ENCODE measurements around the gene ABR.
A peak's percentile ranks its signal among the peaks of the same experiment; 100 is the strongest.
"Not testable (repeated sequence)": the region's sequence is repeated elsewhere in the genome, so short reads cannot be mapped to it uniquely, and the experiment has no call there.

Gene ABR

DNA sequence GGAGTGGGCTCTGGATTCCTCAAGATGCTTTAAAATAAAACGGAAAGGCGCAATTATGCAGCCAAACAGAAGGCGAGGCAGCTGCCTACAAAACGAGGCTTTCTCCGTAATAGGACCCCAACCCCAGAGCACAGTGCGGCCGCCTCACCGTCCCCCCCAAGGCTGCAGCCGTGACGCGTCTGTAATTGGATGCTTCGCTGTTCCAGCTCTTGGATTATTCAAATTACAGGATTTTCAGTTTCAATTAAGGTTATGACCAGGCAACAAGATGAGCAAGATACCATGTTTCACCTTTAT, 37.3 kb upstream of the ABR start:
- Histone ChIP-seq H3K27me3 (replicated peaks; ENCODE audit: control insufficient read depth, insufficient read depth, low read length) (peaks cover 30% of the 10 kb centered on the region), H3K36me3 (ENCODE audit: control insufficient read depth, insufficient read depth, low read length, severe bottlenecking) (no peaks in the 10 kb centered on the region), H3K9me3 (ENCODE audit: control insufficient read depth, low read length) (peaks cover 6% of the 10 kb centered on the region), H3K4me3 (ENCODE audit: low read length) (no peak overlapping the region), H3K9ac (ENCODE audit: low read length) (no peak overlapping the region), H3K4me1 (ENCODE audit: control insufficient read depth, insufficient read depth, low read length) (peaks cover 2% of the 10 kb centered on the region)
- DNase-seq (ENCODE audit: low read depth) = no peak

DNA sequence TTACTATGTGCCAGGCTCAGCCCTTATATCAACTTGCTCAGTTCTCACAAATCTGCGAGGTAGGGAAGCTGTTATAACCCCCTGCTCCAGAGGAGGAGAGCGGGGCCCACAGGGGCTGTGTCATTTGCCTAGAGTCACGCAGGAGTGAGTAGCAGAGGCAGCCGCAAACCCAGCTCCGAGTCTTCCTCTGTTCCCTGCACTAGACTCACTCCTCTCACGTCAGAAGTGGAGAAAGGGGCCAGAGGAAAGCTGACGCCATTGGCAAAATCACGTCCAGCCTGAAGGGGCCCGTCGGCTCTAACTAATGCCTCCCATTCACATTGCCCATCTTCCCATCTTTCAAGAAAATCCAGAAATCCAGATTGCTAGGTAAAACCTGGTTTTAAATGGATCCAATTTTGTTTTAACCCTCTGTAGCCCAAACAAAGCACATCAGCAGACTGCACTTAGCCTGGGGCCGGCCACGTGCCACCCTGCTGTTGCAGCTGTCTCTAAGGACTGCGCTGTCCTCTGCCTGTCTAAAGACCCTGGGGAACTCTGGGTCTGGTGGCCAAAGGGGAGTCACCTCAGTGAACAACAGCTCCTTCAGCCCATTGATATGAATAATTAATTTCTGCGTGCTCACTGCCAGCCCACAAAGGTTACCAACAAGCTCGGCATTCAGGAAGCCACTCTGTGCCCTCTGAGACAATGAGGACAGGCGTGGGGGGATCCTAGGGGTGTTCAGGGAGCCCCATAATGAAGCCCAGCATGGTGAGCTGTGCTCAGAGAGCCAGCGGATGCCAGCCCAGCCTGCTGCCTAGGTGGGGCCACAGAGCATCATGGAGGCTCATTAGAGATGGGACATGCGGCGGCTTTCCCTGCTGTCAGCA, 36.7 kb upstream of the ABR start:
- no peak for DNase-seq (ENCODE audit: low read depth)
- Histone ChIP-seq H3K4me1 (ENCODE audit: control insufficient read depth, insufficient read depth, low read length) (peaks cover 2% of the 10 kb centered on the region), H3K4me3 (ENCODE audit: low read length) (no peak overlapping the region), H3K36me3 (ENCODE audit: control insufficient read depth, insufficient read depth, low read length, severe bottlenecking) (no peaks in the 10 kb centered on the region), H3K9me3 (ENCODE audit: control insufficient read depth, low read length) (peaks cover 5% of the 10 kb centered on the region), H3K9ac (ENCODE audit: low read length) (no peak overlapping the region), H3K27me3 (replicated peaks; ENCODE audit: control insufficient read depth, insufficient read depth, low read length) (peaks cover 32% of the 10 kb centered on the region)

DNA sequence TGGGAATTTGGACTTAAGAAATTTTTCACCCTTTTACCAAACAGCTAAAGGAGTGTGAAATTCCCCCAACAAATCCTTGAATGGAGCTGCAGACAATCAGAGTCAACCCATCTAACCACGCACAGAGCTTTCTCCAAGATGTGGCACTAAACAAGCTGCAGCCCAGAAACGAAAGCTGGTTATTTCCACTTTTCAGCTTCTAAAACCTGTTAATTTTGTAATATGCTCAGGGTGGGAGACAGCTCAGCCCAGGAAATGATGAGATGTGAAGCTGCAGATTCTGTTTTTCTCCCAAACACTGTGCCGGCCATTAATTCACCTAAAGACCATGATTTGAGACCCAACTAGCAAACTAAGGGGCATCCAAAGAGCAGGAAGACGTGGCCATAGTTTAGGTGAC, 33.2 kb upstream of the ABR start:
- no peaks in the 10 kb centered on the region for H3K9me3 ChIP-seq (ENCODE audit: control insufficient read depth, low read length)
- no peak for DNase-seq (ENCODE audit: low read depth)
- H3K4me1 ChIP-seq (ENCODE audit: control insufficient read depth, insufficient read depth, low read length) = peaks cover 2% of the 10 kb centered on the region
- H3K9ac ChIP-seq (ENCODE audit: low read length) = no peak overlapping the region
- peaks cover 39% of the 10 kb centered on the region for H3K27me3 ChIP-seq (replicated peaks; ENCODE audit: control insufficient read depth, insufficient read depth, low read length)
- no peak overlapping the region for H3K4me3 ChIP-seq (ENCODE audit: low read length)
- no peaks in the 10 kb centered on the region for H3K36me3 ChIP-seq (ENCODE audit: control insufficient read depth, insufficient read depth, low read length, severe bottlenecking)

DNA sequence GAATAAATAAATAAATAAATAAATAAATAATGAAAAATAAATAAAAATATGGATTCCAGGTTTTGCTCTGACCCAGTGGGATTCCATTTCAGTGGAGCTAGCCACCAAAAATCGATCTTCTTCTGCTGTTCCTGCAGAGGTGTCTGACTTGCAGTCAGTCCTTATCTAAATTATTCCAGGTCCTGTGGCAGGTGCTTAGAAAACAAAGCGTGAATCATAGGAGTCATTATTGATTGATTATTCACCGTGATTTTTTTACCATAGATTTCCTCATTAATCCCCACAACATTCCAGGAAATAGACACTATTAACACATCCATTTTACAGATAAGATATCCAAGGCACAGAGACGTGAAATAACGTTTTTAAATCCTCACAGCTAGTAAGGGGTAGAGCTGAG, 31.5 kb upstream of the ABR start:
- Histone ChIP-seq H3K4me1 (ENCODE audit: control insufficient read depth, insufficient read depth, low read length) (peaks cover 2% of the 10 kb centered on the region), H3K4me3 (ENCODE audit: low read length) (no peak overlapping the region), H3K9me3 (ENCODE audit: control insufficient read depth, low read length) (no peaks in the 10 kb centered on the region), H3K27me3 (replicated peaks; ENCODE audit: control insufficient read depth, insufficient read depth, low read length) (peaks cover 30% of the 10 kb centered on the region), H3K9ac (ENCODE audit: low read length) (no peak overlapping the region), H3K36me3 (ENCODE audit: control insufficient read depth, insufficient read depth, low read length, severe bottlenecking) (no peaks in the 10 kb centered on the region)
- DNase-seq (ENCODE audit: low read depth) = no peak

DNA sequence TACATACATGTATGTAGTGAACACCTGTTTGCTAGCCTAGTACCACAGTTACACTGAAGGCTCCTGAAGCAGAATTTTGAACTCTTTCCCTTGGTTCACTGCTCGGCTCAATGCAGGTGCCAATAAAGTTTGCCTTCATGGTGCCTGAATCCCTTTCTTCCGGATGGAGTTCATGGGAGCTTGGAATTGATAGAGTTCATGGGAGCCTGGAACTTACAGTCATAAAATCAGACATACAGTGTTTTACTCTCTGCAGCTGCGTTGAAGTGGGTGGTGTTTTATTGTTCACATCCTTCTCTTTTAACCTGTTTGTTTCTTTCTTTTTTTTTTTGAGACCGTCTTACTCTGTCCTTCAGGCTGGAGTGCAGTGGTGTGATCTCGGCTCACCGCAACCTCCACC, 29.2 kb upstream of the ABR start:
- Histone ChIP-seq H3K36me3 (ENCODE audit: control insufficient read depth, insufficient read depth, low read length, severe bottlenecking) (no peaks in the 10 kb centered on the region), H3K4me3 (ENCODE audit: low read length) (no peak overlapping the region), H3K9ac (ENCODE audit: low read length) (no peak overlapping the region), H3K27me3 (replicated peaks; ENCODE audit: control insufficient read depth, insufficient read depth, low read length) (peaks cover 27% of the 10 kb centered on the region), H3K9me3 (ENCODE audit: control insufficient read depth, low read length) (no peaks in the 10 kb centered on the region), H3K4me1 (ENCODE audit: control insufficient read depth, insufficient read depth, low read length) (peaks cover 2% of the 10 kb centered on the region)
- DNase-seq (ENCODE audit: low read depth) = no peak

DNA sequence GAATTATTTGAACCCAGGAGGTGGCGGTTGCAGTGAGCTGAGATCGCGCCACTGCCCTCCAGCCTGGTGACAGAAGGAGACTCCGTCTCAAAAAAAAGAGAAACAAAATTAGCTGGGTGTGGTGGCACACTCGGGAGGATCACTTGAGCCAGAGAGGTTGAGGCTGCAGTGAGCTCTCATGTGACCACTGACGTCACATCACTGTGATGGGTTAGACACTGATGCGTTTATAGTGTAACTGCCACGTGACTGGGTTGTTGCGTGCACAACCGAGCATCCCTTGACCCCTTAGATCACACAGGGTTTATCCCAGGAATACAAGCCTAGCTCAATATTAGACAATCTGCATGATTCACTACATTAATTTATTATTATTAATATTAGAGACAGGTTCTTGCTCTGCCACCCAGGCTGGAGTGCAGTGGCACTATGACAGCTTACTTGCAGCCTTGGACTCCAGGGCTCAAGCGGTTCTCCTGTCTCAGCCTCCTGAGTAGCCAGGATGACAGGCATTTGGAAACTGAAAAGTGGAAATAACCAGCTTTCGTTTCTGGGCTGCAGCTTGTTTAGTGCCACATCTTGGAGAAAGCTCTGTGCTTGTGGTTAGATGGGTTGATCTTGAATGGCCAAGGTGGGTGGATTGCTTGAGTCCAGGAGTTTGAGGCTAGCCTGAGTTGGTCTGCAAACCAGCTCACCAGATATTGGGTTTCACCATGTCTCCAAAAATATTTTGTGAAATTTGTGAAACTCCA, 26.4 kb upstream of the ABR start:
- Histone ChIP-seq H3K4me3 (ENCODE audit: low read length) (no peak overlapping the region), H3K27me3 (replicated peaks; ENCODE audit: control insufficient read depth, insufficient read depth, low read length) (peaks cover 19% of the 10 kb centered on the region), H3K9ac (ENCODE audit: low read length) (no peak overlapping the region), H3K4me1 (ENCODE audit: control insufficient read depth, insufficient read depth, low read length) (no peaks in the 10 kb centered on the region), H3K9me3 (ENCODE audit: control insufficient read depth, low read length) (no peaks in the 10 kb centered on the region), H3K36me3 (ENCODE audit: control insufficient read depth, insufficient read depth, low read length, severe bottlenecking) (no peaks in the 10 kb centered on the region)
- DNase-seq (ENCODE audit: low read depth) = no peak

DNA sequence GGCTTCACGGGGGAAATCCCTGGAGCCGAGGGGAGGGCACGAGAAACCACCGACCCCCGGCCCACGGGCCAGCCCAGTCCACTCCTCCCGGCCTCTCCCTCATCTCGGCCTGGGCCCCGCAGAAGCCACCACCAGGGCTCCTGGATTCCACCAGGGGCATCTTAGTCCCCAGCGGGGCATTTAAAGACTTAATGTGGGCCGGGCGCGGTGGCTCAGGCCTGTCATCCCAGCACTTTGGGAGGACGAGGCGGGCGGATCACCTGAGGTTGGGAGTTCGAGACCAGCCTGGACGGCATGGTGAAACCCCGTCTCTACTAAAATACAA, 24.1 kb upstream of the ABR start:
- Histone ChIP-seq H3K4me3 (ENCODE audit: low read length) (peak overlapping the region; percentile 82), H3K4me1 (ENCODE audit: control insufficient read depth, insufficient read depth, low read length) (no peaks in the 10 kb centered on the region), H3K9me3 (ENCODE audit: control insufficient read depth, low read length) (no peaks in the 10 kb centered on the region), H3K27me3 (replicated peaks; ENCODE audit: control insufficient read depth, insufficient read depth, low read length) (peaks cover 9% of the 10 kb centered on the region), H3K9ac (ENCODE audit: low read length) (peak overlapping the region; percentile 71), H3K36me3 (ENCODE audit: control insufficient read depth, insufficient read depth, low read length, severe bottlenecking) (no peaks in the 10 kb centered on the region)
- no peak for DNase-seq (ENCODE audit: low read depth)

DNA sequence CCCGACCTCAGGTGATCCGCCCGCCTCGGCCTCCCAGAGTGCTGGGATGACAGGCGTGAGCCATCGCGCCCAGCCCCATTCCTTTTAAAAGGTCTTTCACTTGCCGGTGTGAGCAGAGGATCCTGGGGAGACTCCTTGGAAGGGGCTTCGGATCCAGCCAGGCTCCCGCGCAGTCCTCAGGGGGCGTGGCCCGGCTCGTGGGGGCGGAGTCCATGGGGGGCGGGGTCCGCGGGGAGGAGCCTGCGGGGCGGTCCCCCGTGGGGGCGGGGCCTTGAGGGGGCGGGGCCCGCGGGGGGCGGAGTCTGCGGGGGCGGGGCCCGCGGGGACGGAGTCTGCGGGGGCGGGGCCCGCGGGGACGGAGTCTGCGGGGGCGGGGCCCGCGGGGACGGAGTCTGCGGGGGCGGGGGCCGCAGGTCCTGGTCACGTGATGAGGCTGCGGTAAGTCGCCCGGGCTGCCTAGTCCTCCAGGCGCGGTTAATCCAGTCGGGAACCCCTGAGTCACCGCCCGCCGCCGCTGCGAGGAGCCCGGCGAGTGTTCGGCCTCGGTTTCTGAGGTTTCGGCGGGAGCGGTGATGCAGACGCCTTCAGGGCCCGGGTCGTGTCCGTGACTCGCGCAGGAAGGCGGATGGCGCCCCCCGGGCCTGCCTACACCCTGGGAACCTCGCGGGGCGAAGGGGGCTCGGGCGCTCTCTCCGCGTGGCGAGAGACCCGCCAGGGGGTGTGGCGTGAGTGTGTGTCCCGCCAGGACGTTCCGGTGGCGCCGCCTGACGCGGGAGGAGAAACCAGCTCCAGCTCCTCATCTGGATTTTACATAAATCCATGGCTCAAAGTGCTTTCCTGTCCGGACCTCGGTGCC, 23.6 kb upstream of the ABR start:
- peaks cover under 1% of the 10 kb centered on the region for H3K4me1 ChIP-seq (ENCODE audit: control insufficient read depth, insufficient read depth, low read length)
- no peaks in the 10 kb centered on the region for H3K36me3 ChIP-seq (ENCODE audit: control insufficient read depth, insufficient read depth, low read length, severe bottlenecking)
- H3K4me3 ChIP-seq (ENCODE audit: low read length) = peak overlapping the region; percentile 82
- no peaks in the 10 kb centered on the region for H3K9me3 ChIP-seq (ENCODE audit: control insufficient read depth, low read length)
- DNase-seq (ENCODE audit: low read depth) = peak; percentile 75
- peak overlapping the region; percentile 71 for H3K9ac ChIP-seq (ENCODE audit: low read length)
- H3K27me3 ChIP-seq (replicated peaks; ENCODE audit: control insufficient read depth, insufficient read depth, low read length) = peaks cover 7% of the 10 kb centered on the region

DNA sequence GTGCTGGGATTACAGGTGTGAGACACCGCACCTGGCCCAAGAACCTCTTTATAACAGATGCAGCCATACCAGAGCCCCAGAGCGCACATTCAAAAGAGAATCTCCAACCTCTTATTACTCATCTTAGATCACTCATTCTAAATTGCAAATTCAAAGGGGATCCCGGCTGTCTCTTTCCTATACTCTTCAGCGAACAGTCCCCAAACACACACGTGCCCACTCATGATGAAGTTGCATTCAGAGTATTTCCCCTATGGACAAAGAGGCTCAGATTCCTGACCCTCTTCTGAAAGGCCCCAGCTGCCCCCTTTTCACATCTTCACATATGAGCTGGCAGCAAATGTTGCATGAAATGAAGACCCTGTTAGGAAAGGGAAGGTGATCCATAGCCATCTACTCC, 22.5 kb upstream of the ABR start:
- Histone ChIP-seq H3K4me3 (ENCODE audit: low read length) (no peak overlapping the region), H3K27me3 (replicated peaks; ENCODE audit: control insufficient read depth, insufficient read depth, low read length) (peaks cover 3% of the 10 kb centered on the region), H3K9ac (ENCODE audit: low read length) (no peak overlapping the region), H3K9me3 (ENCODE audit: control insufficient read depth, low read length) (no peaks in the 10 kb centered on the region), H3K36me3 (ENCODE audit: control insufficient read depth, insufficient read depth, low read length, severe bottlenecking) (no peaks in the 10 kb centered on the region), H3K4me1 (ENCODE audit: control insufficient read depth, insufficient read depth, low read length) (peaks cover 11% of the 10 kb centered on the region)
- no peak for DNase-seq (ENCODE audit: low read depth)

DNA sequence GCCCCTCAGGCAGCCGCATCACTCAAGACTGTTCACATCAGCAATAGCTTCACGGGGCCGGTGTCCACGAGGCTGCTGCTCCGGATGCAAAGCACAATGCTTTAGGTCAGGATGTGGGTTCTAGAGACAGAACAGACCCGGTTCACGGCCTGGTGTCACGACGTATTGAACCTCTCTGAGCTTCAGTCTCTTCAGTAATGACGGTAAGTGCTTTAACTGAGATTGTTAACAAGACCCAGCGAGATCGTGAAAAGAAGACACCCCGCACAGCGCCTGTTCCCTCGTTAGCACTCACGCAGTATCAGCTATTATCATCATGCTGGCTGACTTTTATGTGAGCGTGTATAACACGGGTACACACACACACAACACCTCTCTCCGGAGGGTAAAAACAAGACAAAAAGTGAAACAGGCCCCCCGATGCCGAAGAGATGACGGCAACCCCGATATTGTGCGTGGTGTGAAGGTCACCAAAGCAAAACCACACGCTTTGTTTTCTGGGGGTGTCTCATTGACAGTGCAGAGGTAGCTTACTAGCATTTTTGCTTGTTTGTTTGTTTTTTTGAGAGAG, 21.4 kb upstream of the ABR start:
- no peaks in the 10 kb centered on the region for H3K9me3 ChIP-seq (ENCODE audit: control insufficient read depth, low read length)
- no peak for DNase-seq (ENCODE audit: low read depth)

DNA sequence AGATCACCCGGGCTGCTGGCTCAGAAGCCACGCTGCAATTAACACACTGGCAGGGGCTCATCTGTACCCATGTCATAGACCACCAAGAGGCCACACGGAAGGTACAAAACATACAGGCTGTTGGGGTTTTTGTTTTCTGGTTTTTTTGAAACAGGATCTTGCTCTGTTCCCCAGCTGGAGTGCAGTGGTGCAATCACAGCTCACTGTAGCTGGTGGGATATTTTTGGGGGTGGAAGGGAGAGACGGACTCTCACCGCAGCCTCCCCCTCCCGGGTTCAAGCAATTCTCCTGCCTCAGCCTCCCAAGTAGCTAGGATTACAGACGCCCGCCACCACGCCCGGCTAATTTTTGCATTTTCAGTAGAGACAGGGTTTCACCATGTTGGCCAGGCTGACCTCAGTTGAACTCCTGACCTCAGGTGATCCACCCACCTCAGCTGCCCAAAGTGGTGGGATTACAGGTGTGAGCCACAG, 19.5 kb upstream of the ABR start:
- DNase-seq (ENCODE audit: low read depth); H3K9me3 ChIP-seq (ENCODE audit: control insufficient read depth, low read length); H3K4me3 ChIP-seq (ENCODE audit: low read length); H3K9ac ChIP-seq (ENCODE audit: low read length); H3K27me3 ChIP-seq (replicated peaks; ENCODE audit: control insufficient read depth, insufficient read depth, low read length); H3K36me3 ChIP-seq (ENCODE audit: control insufficient read depth, insufficient read depth, low read length, severe bottlenecking): not testable (repeated sequence)
- peaks cover 19% of the 10 kb centered on the region for H3K4me1 ChIP-seq (ENCODE audit: control insufficient read depth, insufficient read depth, low read length)

More for the DNA sequence above, 21.4 kb upstream of the ABR start:
- Histone ChIP-seq H3K9ac (ENCODE audit: low read length) (no peak overlapping the region), H3K27me3 (replicated peaks; ENCODE audit: control insufficient read depth, insufficient read depth, low read length) (no peaks in the 10 kb centered on the region), H3K36me3 (ENCODE audit: control insufficient read depth, insufficient read depth, low read length, severe bottlenecking) (no peaks in the 10 kb centered on the region), H3K4me3 (ENCODE audit: low read length) (no peak overlapping the region), H3K4me1 (ENCODE audit: control insufficient read depth, insufficient read depth, low read length) (peaks cover 19% of the 10 kb centered on the region)
